Stimulated activated naive CD8-positive, alpha-beta T cell treated with anti-CD3 and anti-CD28 coated beads, Interleukin-15, Interleukin-2, amounts not matched to agents 100 U/mL and 50 U/mL, for 24 hours (primary cell): Measurements from ENCODE around the gene NAA25.
"Not testable (repeated sequence)": the region's sequence is repeated elsewhere in the genome, so short reads cannot be mapped to it uniquely, and the experiment has no call there.

Source experiments
- ATAC-seq: fragments of 150-1000 bp; cut with Tn5 transposase; one replicate; pipeline ENCODE4 v1.10.0; 2021
- DNase-seq: peaks from one replicate; pipeline ENCODE4 v3.0.0; 2021

Gene NAA25

GRCh38 chr12:112116232-112117060, 7.9 kb upstream of the NAA25 start:
- peak; percentile 28 for DNase-seq
- no peak for ATAC-seq

- DNase-seq (no peak), ATAC-seq (no peak)
These were observed 6.9 kb upstream of the NAA25 start for GRCh38 chr12:112115259-112116045.

- ATAC-seq, result peak; percentile 37
- no peak for DNase-seq
These were observed 4.0 kb upstream of the NAA25 start for GRCh38 chr12:112112409-112113133.

- DNase-seq, result no peak
- ATAC-seq, result no peak
These were observed 3.3 kb upstream of the NAA25 start for GRCh38 chr12:112111931-112112330.

GRCh38 chr12:112110787-112111662, 2.4 kb upstream of the NAA25 start:
- not testable (repeated sequence) for DNase-seq, ATAC-seq

- peak; percentile 44 for DNase-seq
- ATAC-seq, result peak; percentile 14
These were observed 1.0 kb downstream of the NAA25 start for GRCh38 chr12:112107306-112108201.

DNA sequence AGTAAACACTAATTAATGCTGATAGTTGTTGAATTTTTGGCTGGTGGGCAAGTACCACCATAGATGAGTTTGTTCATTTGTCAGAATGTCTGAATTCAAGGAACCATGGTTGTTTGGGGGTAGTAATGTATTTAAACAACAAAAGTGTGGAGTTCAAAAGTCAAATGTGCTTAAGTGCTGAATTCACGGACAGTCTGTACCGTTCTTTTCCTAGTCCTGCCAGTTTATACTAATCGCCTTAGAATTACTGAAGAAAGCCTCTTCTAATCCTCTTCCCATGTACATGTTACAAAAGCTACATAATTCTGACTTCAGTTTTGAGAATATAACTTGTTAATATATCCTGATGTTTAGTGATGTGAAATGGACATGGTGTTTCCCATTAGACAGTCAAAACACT, 2.7 kb downstream of the NAA25 start:
- ATAC-seq (no peak), DNase-seq (no peak)

- DNase-seq, result no peak
- ATAC-seq, result no peak
These were observed 4.7 kb downstream of the NAA25 start for GRCh38 chr12:112103758-112104503.

DNA sequence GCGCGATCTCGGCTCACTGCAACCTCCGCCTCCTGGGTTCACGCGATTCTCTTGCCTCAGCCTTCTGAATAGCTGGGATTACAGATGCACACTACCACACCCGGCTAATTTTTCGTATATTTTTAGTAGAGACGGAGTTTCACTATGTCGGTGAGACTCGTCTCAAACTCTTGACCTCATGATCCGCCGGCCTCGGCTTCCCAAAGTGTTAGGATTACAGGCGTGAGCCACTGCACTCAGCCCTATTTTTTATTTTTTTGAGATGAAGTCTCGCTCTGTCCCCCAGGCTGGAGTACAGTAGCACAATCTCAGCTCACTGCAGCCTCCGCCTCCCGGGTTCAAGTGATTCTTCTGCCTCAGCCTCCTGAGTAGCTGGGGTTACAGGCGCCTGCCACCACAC, 5.8 kb downstream of the NAA25 start:
- ATAC-seq, result not testable (repeated sequence)

DNA sequence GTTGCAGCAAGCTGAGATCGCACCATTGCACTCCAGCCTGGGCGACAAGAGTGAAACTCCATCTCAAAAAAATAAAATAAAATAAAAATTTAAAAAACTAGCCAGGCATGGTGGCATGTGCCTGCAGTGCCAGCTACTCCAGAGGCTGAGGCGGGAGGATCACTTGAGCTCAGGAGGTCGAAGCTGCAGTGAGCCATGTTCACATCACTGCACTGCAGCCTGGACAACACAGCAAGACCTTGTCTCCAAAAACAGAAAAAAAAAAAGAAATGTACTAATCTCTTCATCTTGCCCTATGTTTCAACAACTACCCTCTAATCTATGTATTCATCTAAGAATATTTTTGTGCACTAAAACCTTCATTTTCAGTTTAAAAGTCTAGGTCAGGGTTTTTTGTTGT, 6.5 kb downstream of the NAA25 start:
- DNase-seq (no peak), ATAC-seq (no peak)

More for the DNA sequence above, 5.8 kb downstream of the NAA25 start:
- DNase-seq, result not testable (repeated sequence)

GRCh38 chr12:112100500-112100899, 8.1 kb downstream of the NAA25 start:
- not testable (repeated sequence) for DNase-seq, ATAC-seq

DNA sequence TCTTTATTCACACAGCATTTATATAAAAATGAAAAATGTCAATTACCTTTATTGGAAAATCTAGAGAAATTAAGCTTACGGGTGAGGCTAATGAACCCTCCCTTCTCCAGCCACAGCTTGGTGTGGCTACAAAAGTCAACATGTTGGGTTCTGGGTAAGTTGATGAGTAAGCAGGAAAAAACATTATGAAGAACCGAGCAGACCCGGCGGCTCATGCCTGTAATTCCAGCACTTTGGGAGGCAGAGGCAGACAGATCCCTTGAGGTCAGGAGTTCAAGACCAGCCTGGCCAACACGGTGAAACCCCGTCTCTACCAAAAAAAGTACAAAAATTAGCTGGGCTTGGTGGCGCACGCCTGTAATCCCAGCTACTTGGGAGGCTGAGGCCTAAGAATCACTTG, 10.9 kb downstream of the NAA25 start:
- DNase-seq, result no peak
- no peak for ATAC-seq

- peak; percentile 97 for ATAC-seq
- no peak for DNase-seq
These were observed 11.9 kb downstream of the NAA25 start for GRCh38 chr12:112096667-112097066.

GRCh38 chr12:112096070-112096469, 12.5 kb downstream of the NAA25 start:
- ATAC-seq (peak; percentile 50), DNase-seq (no peak)

- ATAC-seq (no peak), DNase-seq (no peak)
These were observed 17.0 kb downstream of the NAA25 start for GRCh38 chr12:112091563-112091962.

GRCh38 chr12:112087851-112088250, 20.7 kb downstream of the NAA25 start:
- ATAC-seq (no peak), DNase-seq (no peak)

DNA sequence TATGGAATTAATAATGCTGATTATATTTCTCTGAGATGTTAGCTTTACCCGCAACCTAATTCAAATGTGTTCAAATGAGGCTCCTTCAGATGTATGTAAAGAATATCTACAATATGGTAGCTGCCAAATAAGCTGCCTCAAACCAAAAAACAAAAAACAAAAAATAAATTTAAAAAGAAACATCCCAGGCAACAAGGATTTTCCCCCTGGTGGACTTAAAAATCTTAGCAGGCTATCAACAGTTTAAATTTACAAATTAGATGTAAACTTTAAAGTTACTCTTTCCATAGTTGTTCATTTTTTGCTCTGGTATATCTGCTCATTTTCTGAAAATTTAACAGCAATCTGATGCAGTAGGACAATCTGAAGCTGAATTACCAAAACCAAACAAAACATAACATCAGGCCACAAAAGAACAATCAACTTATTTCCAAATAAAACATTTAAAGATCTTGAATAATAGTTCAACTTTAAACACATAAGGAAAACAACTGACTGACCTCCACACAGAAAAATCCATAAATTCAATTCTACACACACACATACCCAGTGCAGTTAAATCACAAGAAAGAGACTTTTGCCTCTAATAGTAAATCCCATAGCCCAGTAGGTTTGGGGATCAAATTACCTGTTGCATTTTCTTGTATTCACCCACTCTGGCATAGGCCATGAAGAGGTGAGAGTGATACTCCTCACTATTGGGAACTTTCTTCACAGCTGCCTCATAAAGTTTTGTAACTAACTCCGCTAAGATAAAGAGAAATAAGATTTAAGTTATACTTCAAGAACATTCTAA, 21.3 kb downstream of the NAA25 start:
- DNase-seq (no peak), ATAC-seq (no peak)

DNA sequence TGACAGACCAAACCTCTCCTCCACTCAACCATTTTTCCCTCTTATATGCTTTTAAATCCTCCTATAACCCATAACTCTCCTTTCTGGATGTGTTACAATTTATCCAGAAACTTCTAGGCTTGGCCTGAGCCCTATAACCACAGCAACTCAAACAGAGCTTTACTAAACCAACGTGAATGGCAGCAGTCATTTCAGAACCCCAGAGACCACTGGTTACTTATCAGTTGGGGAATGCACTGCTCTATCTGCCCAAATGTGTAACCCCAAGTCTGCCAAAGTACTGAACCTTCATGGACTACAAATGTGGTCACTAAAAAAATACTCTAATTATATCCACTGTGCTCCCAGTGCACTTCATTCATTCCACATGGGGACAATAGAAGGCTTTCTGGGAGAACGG, 42.0 kb downstream of the NAA25 start:
- DNase-seq (no peak), ATAC-seq (no peak)

GRCh38 chr12:112063273-112063672, 45.3 kb downstream of the NAA25 start:
- no peak for DNase-seq
- ATAC-seq, result no peak
